A673 (cell line): Measurements from ENCODE around the gene ABHD16B. TPM values are rescaled to one million over a fixed set of nuclear protein-coding genes. Genes with fewer than 3 reads are reported as not detected.

Source experiments
- BruUV-seq: library from RNA; stranded (reverse); fragments of 400-500 nt; replicated peaks from 2 replicates; lab custom pipeline; 2021; lab: Mats Ljungman, UMichigan
- CTCF ChIA-PET: fragments of 300-600 bp; sonication (Branson Sonifier 250); formaldehyde crosslinking; loops from one replicate; lab custom pipeline; 2022; ENCODE audit warnings: antibody characterized with exemption; lab: Charles Lee
- POLR2A ChIA-PET: fragments of 300-600 bp; sonication (Branson Sonifier 250); formaldehyde crosslinking; loops from one replicate; lab custom pipeline; 2022; ENCODE audit warnings: antibody characterized with exemption; ENCODE audit not compliant: low non-redundant PET; lab: Charles Lee
- DNase-seq: peaks from one replicate; pipeline ENCODE4 v3.0.0-alpha.2; 2015; ENCODE audit warnings: low spot score
- H3K27ac ChIP-seq: fragments of 200-600 bp; sonication (generic); 2 replicates; pipeline ENCODE4 v1.5.1; 2016; ENCODE audit warnings: mixed run types, low read depth, mild to moderate bottlenecking, mixed read lengths, antibody characterized with exemption, low read length; ENCODE audit not compliant: poor library complexity, severe bottlenecking
- H3K27me3 ChIP-seq: fragments of 200-600 bp; sonication (generic); replicated peaks from 2 replicates; pipeline ENCODE4 v1.6.1; 2017; ENCODE audit warnings: mixed run types, low read depth, mild to moderate bottlenecking, mixed read lengths, antibody characterized with exemption, low read length; ENCODE audit not compliant: insufficient read depth, poor library complexity
- H3K36me3 ChIP-seq: fragments of 200-600 bp; sonication (generic); 2 replicates; pipeline ENCODE4 v1.6.1; 2016; ENCODE audit warnings: mixed run types, mild to moderate bottlenecking, mixed read lengths, antibody characterized with exemption, low read length; ENCODE audit not compliant: insufficient read depth, poor library complexity, severe bottlenecking
- H3K4me1 ChIP-seq: fragments of 200-600 bp; sonication (generic); 2 replicates; pipeline ENCODE4 v1.6.1; 2017; ENCODE audit warnings: mixed run types, mild to moderate bottlenecking, mixed read lengths, antibody characterized with exemption, low read length; ENCODE audit not compliant: insufficient read depth, poor library complexity, severe bottlenecking
- H3K4me3 ChIP-seq: fragments of 200-600 bp; sonication (generic); 2 replicates; pipeline ENCODE4 v1.5.1; 2016; ENCODE audit warnings: low read depth, mixed run types, mild to moderate bottlenecking, mixed read lengths, low read length; ENCODE audit not compliant: poor library complexity, severe bottlenecking
- H3K9me3 ChIP-seq: fragments of 200-600 bp; sonication (generic); 2 replicates; pipeline ENCODE4 v1.6.1; 2016; ENCODE audit warnings: mixed run types, low read depth, mild to moderate bottlenecking, mixed read lengths, antibody characterized with exemption, low read length; ENCODE audit not compliant: poor library complexity, severe bottlenecking
- CTCF ChIP-seq: fragments of 300-800, 200-600 bp; sonication (generic); conservative IDR thresholded peaks from 2 replicates; pipeline ENCODE4 v1.5.1; 2017; ENCODE audit warnings: low read depth, mild to moderate bottlenecking, antibody characterized with exemption, low read length, moderate library complexity, mixed read lengths
- EZH2 ChIP-seq: fragments of 200-600 bp; sonication (generic); IDR thresholded peaks from 2 replicates; pipeline ENCODE4 v1.6.1; 2017; ENCODE audit warnings: borderline replicate concordance, low read depth, mild to moderate bottlenecking, mixed read lengths, antibody characterized with exemption, low read length; ENCODE audit not compliant: poor library complexity, severe bottlenecking
- intact Hi-C: fragments of 100-400 bp; cut with micrococcal nuclease; formaldehyde crosslinking; loops from one replicate; pipeline ENCODE4 v1.10.0; 2022; ENCODE audit not compliant: unreplicated experiment
- total RNA-seq: library from RNA; stranded (reverse); gene quantifications from 2 replicates; pipeline ENCODE4 v1.2.3, GENCODE V29; 2021

The ABHD16B gene
- total RNA-seq, 1 experiment from 2014 or later, result not detected

GRCh38 chr20:63893999-63894357, 32.7 kb downstream of the ABHD16B start:
- TF ChIP-seq EZH2, result no peak
- no peak for TF ChIP-seq CTCF
- peak overlapping the region; percentile 67 for H3K4me3 ChIP-seq
- BruUV-seq, result no TSS peak
- H3K36me3 ChIP-seq, result peaks cover 10% of the 10 kb centered on the region
- H3K9me3 ChIP-seq, result no peaks in the 10 kb centered on the region
- peaks cover 9% of the 10 kb centered on the region for H3K4me1 ChIP-seq
- no peak overlapping the region for H3K27ac ChIP-seq
- intact Hi-C loops, result no loop called here
- ChIA-PET POLR2A (no interaction called here), CTCF (no interaction called here)
- no peaks in the 10 kb centered on the region for H3K27me3 ChIP-seq
- DNase-seq, result no peak

DNA sequence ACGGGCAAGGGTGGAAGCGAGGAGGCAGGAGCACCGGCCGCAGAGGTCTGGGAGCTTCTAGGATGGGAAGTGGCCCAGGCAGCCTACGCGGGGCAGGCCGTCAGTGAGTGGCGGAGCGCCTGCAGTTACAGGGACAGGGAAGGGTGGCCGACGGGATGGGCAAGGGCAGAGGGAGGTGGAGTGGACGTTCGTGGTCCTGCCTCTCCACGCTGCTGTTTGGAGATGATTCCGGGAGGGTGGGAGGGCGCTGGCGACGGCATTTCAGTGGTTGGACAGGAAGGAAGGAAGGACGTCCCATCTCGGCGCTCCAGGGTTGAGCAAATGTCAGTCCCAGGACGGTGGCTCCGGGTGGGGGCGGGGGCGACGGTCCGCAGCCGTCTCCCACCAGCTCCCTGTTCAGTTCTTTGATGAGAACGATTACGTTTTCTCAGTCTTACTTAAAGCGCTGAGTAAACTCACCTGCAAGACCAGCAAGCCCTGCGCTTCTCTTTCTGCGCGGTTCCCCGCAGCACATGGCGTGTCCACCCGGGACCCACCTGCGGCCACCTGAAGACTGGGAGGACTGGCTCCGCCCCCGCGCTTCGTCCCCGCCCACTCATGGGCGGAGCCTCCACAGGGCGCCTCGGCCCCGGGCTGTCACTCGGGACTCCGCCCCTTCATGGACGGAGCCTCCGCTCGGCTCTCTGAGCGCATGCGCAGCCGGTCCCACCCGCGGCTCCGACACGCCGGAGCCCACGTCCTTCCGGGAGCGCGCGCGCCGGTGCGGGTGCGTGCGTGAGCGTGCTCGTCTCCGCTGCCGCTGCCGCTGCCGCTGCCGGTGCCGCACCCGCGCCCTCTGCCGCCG, 33.3 kb downstream of the ABHD16B start, which contains the start of gene DNAJC5:
TSS of gene DNAJC5 (plus strand) at position 769 of the 844 bp plus-strand sequence. CDS start 33,220 bp downstream, outside the sequence.
- no peaks in the 10 kb centered on the region for H3K27me3 ChIP-seq
- H3K9me3 ChIP-seq, result no peaks in the 10 kb centered on the region
- ChIA-PET POLR2A (no interaction called here), CTCF (no interaction called here)
- peak; percentile 95 for DNase-seq
- H3K4me1 ChIP-seq, result peaks cover 9% of the 10 kb centered on the region
- peaks cover 10% of the 10 kb centered on the region for H3K36me3 ChIP-seq
- TF ChIP-seq EZH2 (no peak), CTCF (no peak)
- no TSS peak for BruUV-seq
- H3K27ac ChIP-seq, result peak within 1 kb of the TSS; percentile 48
- H3K4me3 ChIP-seq, result peak within 1 kb of the TSS; percentile 67
- intact Hi-C loops, result no loop called here

GRCh38 chr20:63895202-63895951, 34.1 kb downstream of the ABHD16B start:
- BruUV-seq, result no TSS peak
- CTCF ChIA-PET, result no interaction called here
- peak overlapping the region; percentile 67 for H3K4me3 ChIP-seq
- peaks cover 5% of the 10 kb centered on the region for H3K36me3 ChIP-seq
- no peaks in the 10 kb centered on the region for H3K27me3 ChIP-seq
- peaks cover 9% of the 10 kb centered on the region for H3K4me1 ChIP-seq
- no peaks in the 10 kb centered on the region for H3K9me3 ChIP-seq
- TF ChIP-seq EZH2 (no peak), CTCF (no peak)
- peak overlapping the region; percentile 48 for H3K27ac ChIP-seq
- no peak for DNase-seq
- intact Hi-C loops, result no loop called here
- POLR2A ChIA-PET, result interaction anchor here (0.5 kb wide), 1 partner anchor 387 kb away, joined by 12 read pairs; no protein-coding TSS in a partner anchor
